ENCODE data around the gene WEE2. TPM values are rescaled to one million over a fixed set of nuclear protein-coding genes. Genes with fewer than 3 reads are reported as not detected.

The WEE2 gene
- not detected in 2 replicates for total RNA-seq

GRCh38 chr7:141708351-141708750 lies at the start of gene WEE2:
Gene WEE2, plus strand, starts transcription at chr7:141708353. Its CDS starts 406 bp downstream, at chr7:141708759.

DNA sequence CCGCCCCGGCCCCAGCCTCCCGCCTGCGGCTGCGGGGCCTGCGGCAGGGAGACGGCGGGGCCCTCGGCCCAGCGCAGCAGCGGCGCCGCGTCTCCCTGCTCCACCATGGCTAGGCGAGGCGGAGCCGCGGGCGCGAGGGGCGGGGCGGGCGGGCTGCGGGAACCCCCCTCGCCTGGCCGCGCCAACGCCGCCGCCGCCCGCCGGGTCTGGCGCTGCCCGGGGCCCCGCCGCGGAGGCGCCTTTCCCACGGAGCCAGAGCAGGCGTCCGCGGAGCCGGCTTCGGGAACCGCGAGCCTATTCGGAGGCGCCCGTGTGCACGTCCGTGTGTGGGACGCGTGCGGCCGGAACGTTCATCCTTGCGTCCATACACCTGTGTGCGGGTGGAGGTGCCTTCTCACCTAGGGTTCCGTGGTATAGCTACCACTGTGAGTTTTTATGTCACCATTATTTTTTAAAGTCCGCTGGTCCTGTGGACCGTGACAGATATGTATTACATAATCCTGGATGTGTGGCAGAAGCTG lies 6.0 kb upstream of the WEE2 start, which contains the start of gene DENND11:
TSS of gene DENND11 (minus strand) at position 120 of the 521 bp plus-strand sequence. CDS start at position 107, 13 bp downstream.

DNA sequence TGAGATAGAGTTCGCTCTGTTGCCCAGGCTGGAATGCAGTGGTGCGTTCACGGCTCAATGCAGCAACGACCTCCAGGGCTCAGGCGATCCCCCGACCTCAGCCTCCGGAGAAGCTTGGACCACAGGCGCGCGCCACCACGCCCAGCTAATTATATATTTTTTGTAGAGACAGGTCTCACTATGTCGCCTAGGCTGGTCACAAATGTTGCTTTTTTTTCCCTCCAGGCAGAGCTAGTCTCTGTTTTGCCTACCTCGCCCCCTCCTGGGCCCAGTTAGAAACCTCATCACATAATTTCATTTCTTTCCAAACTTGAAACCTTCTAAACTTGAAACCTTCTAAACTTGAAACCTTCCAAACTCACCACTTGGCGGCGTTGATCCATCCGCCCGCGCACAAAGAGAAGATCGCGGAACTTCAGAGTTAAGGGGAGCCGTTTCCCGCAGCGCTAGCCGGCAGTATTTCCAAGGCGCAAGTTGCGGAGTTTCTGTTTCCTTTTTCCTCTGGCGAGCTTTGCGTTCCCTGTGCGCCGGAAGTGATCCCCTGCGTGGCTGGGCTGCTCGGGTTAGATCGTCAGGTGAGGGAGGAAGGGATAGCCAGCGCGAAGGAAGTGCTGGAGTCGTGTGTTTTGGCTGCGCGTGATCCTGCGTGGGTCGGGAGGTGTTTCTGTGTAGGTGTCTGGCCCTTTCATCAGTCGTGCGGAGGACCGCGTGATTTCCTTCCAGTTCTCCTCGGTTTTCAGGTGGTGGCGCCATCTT lies 29.9 kb downstream of the WEE2 start, which contains the start of gene SSBP1:
TSS of gene SSBP1 (plus strand) at position 523 of the 756 bp plus-strand sequence. CDS start 809 bp downstream, outside the sequence.

DNA sequence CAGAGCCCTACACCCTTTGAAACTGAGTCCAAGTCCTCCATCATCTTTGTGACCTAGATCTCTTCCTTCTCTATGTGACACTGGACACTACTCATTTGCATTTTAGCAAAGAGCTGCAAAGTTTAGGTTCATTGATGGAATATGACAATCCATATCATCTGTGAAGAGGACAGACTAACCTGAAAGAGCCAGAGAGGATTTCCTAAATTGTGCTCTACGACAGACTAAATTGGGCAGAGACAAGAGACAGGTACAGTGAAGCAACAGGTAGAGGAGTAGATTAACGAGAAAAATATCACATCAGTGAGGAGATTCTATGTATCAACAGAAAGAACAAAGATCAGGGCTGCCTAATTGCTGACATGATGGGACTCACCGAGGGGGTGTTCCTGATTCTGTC lies 55.6 kb downstream of the WEE2 start, which contains the start of gene TAS2R3:
TSS of gene TAS2R3 (plus strand) at position 301 of the 400 bp plus-strand sequence. CDS start at position 363, 62 bp downstream.

DNA sequence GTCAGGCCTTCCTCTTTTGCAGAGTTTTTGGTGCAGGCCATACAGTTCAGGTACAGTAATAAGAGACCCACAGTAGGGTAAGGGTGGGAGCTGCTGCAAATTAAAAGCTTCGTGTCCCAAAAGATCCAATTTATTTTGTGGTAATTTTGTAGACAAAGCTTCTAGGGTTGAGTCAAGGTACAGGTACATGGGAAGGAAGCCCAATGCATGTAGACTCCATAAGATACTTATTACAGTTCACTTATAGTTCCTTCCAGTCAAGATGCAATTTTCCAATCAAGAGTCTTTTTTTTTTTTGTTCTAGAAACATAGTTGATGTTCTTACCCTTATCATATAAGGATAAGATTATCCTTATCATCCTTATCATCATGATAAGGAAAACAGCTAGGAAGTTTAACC lies 68.2 kb downstream of the WEE2 start, which contains the start of gene TAS2R4:
TSS of gene TAS2R4 (plus strand) at position 301 of the 400 bp plus-strand sequence. CDS start 1,815 bp downstream, outside the sequence.

Other genes with a start within 250 kb of the WEE2 start
- gene AGK, start 156.9 kb upstream of the WEE2 start, total RNA-seq = 21.0 and 31.8 TPM in 2 replicates
- gene DENND11, start 6.2 kb upstream of the WEE2 start, total RNA-seq = 5.4 and 6.5 TPM in 2 replicates
- 98.1 and 140 TPM in 2 replicates for gene SSBP1, start 30.0 kb downstream of the WEE2 start, total RNA-seq
- 0.25 TPM in 1 of 2 replicates, not detected in the other for gene TAS2R3, start 55.7 kb downstream of the WEE2 start, total RNA-seq
- 0.25 TPM in 1 of 2 replicates, not detected in the other for gene TAS2R4, start 68.3 kb downstream of the WEE2 start, total RNA-seq
- gene TAS2R5, start 81.9 kb downstream of the WEE2 start, total RNA-seq = 1.1 TPM in 1 of 2 replicates, not detected in the other
- gene PRSS37, start 133.1 kb downstream of the WEE2 start, total RNA-seq = not detected in 2 replicates
- gene OR9A4, start 208.0 kb downstream of the WEE2 start, total RNA-seq = not detected in 2 replicates
- gene CLEC5A, start 238.6 kb downstream of the WEE2 start, total RNA-seq = not detected in 2 replicates

Data from mesangial cell (primary cell).